Forelimb muscle (tissue), 1 donor: ENCODE results near the gene TRAPPC12. TPM values are rescaled to one million over a fixed set of nuclear protein-coding genes. Genes with fewer than 3 reads are reported as not detected.
"Not testable (repeated sequence)": the region's sequence is repeated elsewhere in the genome, so short reads cannot be mapped to it uniquely, and the experiment has no call there.

Source experiments
- DNase-seq: peaks from one replicate; pipeline ENCODE4 v3.0.0-alpha.2; 2013; ENCODE audit warnings: low read depth
- polyA plus RNA-seq: library from polyadenylated mRNA; unstranded; fragments of 120-200 nt; gene quantifications from one replicate; pipeline ENCODE4 v1.2.1, GENCODE V29; 2013; ENCODE audit not compliant: insufficient read length

The TRAPPC12 gene
- polyA plus RNA-seq, 1 donor: 68.5 TPM

GRCh38 chr2:3486047-3487027, 106.8 kb downstream of the TRAPPC12 start:
- no peak for DNase-seq

- DNase-seq: no peak
These were observed 107.5 kb downstream of the TRAPPC12 start for GRCh38 chr2:3487028-3487425.

DNA sequence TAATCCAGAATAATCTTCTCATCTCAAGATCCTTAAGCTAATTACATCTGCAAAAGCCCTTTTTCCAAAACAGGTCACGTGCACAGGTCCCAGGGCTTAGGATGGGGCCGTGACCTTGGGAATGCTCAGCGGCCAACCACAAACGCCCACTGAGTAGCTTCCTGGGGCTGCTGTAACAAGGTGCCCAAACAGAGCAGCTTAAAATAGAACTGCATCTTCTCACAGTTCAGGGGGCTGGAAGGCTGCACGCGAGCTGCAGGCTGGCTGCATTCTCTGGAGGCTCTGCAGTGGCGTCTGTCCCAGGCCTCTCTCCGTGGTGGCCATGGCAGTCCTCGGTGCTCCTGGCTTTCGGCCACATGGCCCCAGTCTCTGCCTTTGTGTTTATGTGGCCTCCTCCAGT, 107.9 kb downstream of the TRAPPC12 start:
- DNase-seq: no peak

DNA sequence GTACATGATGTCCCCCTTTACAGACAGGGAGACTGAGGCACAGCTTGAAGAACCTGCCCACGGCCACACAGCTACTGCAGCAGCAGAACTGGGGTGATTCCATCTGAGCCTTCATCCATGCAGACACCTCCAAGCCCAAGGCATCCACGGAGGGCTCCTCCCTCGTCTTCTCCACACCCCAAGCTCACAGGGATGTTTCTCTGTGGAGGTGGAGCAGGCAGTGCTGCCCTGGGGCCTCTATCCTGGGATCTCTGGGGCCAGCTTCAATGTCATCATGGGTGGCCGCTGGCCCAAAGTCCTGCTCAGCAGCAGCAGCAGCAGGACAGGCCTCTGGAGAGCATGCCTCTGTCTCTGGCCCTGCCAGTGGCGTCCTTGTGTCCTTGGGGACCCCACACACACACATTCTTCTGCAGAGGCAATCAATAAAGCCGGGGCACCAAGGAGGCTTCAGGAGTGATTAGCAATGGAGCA, 108.6 kb downstream of the TRAPPC12 start:
- no peak for DNase-seq

GRCh38 chr2:3488855-3489763, 109.6 kb downstream of the TRAPPC12 start:
- no peak for DNase-seq

DNA sequence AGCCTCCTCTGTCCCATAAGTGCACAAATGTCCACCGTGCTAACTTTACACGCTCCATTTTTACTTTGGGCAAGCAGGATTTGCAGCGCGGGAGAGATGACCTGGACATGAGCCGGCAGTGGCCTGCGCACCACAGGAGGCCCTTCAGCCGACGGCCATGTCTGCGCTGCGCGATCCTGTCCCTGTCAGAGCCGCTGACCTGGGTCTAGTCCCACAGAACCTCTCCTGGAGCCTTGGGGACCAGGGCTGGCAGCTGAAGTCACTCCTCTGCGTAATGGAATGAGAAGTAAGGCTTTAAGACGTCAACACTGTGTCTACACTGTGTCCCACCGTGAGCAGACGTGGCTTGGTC, 110.2 kb downstream of the TRAPPC12 start:
- no peak for DNase-seq

DNA sequence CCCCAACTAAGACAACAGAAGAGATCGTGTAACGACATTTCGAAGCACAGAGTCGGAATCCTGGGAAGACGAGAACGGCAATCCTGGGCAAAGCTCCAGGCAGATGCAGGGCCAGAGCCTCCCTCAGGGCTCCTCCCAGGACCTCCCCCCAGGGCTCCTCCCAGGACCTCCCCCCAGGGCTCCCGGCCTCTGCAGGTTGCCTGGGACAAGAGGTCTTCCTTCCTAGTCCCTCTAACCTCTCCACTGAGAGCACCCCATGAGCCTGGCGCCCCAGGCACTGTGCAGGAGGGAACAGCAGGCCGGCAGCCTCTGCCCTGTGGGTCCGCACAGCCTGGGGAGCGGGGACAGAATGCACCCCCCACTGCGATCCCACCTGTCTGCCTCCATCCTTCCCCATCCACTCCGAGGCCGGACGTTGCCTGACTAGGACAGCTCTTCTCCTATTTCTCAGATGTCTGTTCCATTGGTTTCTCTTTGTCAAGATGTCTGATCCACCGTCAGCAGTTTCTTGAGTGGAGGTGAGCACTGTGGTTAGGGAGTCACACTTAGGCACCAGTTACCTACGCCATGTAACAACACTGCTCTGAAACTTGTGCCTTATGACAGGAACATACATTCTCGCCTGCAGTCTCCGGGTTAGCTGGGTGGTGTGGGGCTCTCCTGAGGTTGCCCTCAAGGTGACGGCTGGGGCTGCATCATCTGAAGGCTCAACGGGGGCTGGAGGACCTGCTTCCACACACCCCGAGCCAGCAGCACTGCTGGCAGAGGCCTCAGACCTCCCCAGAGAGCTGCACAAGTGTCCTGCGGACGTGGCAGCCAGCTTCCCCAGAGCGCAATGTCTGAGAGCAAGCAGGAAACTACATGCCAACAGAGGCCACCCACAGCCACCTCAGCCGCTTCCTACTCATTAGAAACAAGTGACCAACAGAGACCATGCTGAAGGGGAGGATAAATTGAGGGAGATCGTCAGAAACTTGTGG, 111.0 kb downstream of the TRAPPC12 start:
- no peak for DNase-seq

GRCh38 chr2:3491306-3491705, 111.8 kb downstream of the TRAPPC12 start:
- no peak for DNase-seq

DNA sequence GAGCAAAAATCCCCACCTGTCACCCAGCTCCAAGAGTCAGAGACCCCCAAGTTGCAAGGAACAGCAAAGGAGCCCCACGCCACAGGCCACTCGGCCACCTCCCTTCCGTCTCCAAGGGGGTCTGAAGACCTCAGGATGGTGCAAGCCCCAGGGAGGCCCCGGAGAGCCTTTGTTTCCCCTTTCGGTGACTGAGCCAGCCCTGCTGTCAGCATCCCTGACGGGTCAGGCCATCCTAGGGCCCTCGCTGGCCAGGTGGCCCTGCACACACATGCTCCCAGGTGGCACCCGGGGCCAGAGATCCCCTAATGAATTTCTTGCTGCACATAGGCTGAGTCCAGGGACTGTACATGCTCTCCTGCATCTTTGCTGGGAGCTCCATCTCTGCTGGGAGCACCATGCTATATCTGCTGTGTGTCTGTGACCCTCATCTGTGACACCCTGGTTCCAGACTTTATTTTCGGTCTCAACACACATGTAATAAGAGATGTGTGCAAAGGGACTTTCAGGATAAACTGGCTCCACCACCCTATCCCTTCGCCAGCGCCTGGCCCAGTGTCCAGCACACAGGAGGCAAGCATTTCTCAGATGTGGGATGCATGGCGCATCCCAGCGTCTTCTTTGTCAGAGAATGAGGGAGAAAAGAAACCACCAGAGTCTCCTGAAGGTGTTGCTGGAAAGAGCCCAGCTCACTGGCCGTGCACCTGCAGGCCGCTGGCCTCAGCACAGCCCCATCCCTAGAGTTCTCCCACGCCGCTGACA, 112.4 kb downstream of the TRAPPC12 start:
- DNase-seq: no peak

DNA sequence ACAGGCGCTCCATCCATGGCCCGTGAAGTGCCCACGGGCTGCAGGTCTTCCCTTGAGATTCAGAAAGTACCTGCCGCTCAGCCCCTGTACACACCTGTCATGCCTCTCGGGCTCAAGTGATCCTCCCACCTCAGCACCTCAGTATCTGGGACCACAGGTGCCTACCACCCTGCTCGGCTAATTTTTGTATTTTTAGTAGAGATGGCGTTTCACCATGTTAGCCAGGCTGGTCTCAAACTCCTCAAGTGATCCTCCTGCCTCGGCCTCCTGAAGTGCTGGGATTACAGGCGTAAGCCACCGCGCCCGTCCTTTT, 112.9 kb downstream of the TRAPPC12 start:
- not testable (repeated sequence) for DNase-seq

DNA sequence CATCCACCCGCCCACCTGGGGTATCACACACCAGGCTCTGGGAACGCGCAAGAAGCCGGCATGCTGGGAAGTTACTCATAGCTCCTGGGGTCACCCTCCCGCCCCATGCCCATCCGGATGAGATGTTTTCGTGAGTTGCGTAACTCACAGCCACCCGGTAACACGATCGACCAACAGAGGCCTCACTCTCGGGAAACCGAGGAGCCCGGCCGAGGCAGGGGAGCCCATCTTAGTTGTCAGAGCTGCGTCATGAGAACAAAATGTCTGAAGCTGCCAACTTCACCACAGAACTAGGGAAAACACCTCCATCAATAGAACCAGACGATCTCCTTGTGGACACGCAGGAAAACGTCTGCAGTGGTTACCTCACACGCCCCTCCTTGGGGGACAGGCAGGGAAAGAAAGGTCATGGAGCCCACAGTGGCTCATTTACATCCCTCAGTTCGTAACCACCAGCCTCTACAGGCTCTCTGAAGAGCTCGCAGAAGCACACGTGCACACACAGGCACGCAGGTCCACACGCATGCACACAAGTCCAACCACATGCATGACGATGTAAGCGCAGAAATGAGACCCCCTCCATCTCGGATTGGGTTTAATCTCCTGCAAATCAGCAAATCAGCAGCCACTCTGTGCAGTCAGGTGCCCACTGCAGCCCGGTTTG, 113.6 kb downstream of the TRAPPC12 start:
- no peak for DNase-seq

DNA sequence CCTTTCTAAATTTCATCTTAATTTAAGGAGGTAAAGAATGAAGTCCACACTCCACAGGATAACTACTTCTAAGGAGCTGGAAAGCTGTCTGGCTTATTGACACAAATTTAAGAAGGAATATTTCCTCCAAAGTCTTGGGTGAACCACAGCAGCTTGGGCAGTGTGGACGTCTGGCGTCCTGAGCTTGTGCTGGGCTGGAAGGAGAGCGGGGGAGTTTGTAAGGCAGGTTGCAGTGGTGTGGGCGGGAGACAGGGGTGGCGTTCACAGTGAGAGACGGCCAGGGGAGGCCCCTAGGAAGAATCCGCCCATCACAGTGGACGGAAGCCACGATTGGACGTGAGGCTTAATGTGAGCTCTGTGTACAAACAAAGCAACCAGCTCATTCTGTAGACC, 114.1 kb downstream of the TRAPPC12 start:
- no peak for DNase-seq

GRCh38 chr2:3494984-3495666, 115.6 kb downstream of the TRAPPC12 start:
- no peak for DNase-seq

DNA sequence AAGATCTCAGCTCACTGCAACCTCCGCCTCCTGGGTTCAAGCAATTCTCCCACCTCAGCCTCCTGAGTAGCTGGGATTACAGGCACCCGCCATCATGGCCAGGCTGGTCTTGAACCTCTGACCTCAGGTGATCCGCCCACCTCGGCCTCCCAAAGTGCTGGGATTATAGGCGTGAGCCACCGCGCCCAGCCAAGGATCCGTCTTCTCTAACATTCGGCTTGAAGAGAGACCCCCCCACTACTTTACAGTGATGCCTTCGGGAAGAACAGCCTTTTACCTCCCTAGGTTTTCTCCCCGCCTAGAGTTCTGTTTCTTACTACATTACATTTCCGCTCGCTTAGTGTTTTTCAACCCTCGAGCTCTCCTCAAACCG, 117.2 kb downstream of the TRAPPC12 start:
- DNase-seq: not testable (repeated sequence)

GRCh38 chr2:3498783-3499394, 119.4 kb downstream of the TRAPPC12 start:
- DNase-seq: no peak

DNA sequence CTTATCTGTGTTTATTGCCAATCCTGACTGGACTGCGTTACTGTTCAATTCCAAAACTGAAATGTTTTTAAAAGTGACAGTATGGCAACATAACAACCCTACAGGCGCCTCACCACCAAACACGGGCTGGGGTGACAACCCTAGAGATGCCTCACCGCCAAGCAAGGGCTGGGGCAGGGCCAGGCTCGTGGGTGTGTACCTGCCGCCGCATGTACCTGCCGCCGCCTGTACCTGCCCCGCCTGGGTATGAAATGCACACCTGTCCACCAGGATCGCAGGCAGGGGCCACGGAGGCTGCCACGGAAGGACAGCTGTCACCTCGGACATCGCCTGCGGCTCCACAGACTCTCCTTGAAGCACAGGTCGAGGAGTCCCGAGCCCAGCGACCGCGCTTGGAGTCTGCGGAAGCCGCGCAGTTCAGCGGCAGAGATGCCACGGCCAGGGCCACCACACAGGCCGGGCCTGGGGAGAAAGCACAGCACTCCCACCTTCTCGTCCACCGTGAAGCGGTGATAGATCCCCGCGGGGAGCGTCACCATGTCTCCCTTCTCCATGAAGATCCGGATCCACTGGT, 120.9 kb downstream of the TRAPPC12 start:
- no peak for DNase-seq

- no peak for DNase-seq
These were observed 123.6 kb downstream of the TRAPPC12 start for GRCh38 chr2:3503046-3503445.

DNA sequence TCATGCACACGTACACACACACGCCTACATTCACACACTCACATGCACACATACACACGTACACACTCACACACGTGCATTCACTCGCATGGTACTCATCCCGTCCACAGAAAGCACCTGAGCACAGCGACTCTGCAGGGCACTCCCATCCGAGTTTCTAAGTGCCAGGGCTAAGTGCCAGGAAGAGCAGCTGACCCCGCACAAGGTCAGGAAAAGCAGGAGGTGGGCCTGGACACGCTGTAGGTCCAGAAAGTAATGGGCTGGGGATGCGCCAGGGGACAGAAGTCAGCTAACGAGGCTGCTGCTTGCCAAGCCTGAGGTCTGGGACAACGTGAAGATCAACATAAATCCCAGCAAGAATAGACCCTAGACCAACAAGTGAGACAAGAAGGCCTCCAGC, 124.0 kb downstream of the TRAPPC12 start:
- no peak for DNase-seq

GRCh38 chr2:3504741-3505140, 125.2 kb downstream of the TRAPPC12 start:
- no peak for DNase-seq
